Liver (tissue), 9 donors: ENCODE data around the gene MTURN. TPM values are rescaled to one million over a fixed set of nuclear protein-coding genes. Genes with fewer than 3 reads are reported as not detected.

Experiments used
- DNase-seq: peaks from one replicate; pipeline ENCODE4 v3.0.0-alpha.2; 2017; ENCODE audit warnings: low spot score
- H3K27ac ChIP-seq, 2 donors: one replicate each; pipeline ENCODE4 v1.7.0; 2013; ENCODE audit warnings: inconsistent platforms in 2 of 2, low read length in 2 of 2, control low read depth in 1 of 2, low read depth in 1 of 2, mild to moderate bottlenecking in 1 of 2
- H3K27me3 ChIP-seq, 4 donors: one replicate each; pipeline versions ENCODE4 v1.6.1 to v1.7.0; 2013; ENCODE audit warnings: low read length in 3 of 4, inconsistent platforms in 1 of 4, mild to moderate bottlenecking in 1 of 4, moderate library complexity in 1 of 4; ENCODE audit not compliant: control insufficient read depth in 4 of 4, insufficient read depth in 4 of 4
- H3K36me3 ChIP-seq, 4 donors: one replicate each; pipeline versions ENCODE4 v1.6.1 to v1.7.0; 2013; ENCODE audit warnings: low read length in 3 of 4, mild to moderate bottlenecking in 3 of 4, low read depth in 1 of 4, moderate library complexity in 1 of 4; ENCODE audit not compliant: control insufficient read depth in 4 of 4, insufficient read depth in 3 of 4
- H3K4me1 ChIP-seq, 4 donors: one replicate each; pipeline versions ENCODE4 v1.6.1 to v1.7.0; 2013; ENCODE audit warnings: low read length in 3 of 4, mild to moderate bottlenecking in 3 of 4, moderate library complexity in 1 of 4; ENCODE audit not compliant: control insufficient read depth in 4 of 4, insufficient read depth in 4 of 4
- H3K4me3 ChIP-seq, 3 donors: one replicate each; pipeline versions ENCODE4 v1.6.1 to v1.7.0; 2013; ENCODE audit warnings: low read length in 3 of 3, control low read depth in 1 of 3, low read depth in 1 of 3, mild to moderate bottlenecking in 1 of 3
- H3K9ac ChIP-seq, 2 donors: one replicate each; pipeline ENCODE4 v1.7.0; 2013; ENCODE audit warnings: low read length in 2 of 2, mild to moderate bottlenecking in 2 of 2, moderate library complexity in 2 of 2, control low read depth in 1 of 2, low read depth in 1 of 2
- H3K9me3 ChIP-seq, 4 donors: one replicate each; pipeline versions ENCODE4 v1.6.1 to v1.7.0; 2013; ENCODE audit warnings: low read length in 3 of 4; ENCODE audit not compliant: control insufficient read depth in 4 of 4
- EGR1 ChIP-seq, 2 donors: IDR thresholded peaks; 2 replicates each; pipeline ENCODE4 v1.6.1; 2016 to 2018; ENCODE audit warnings: antibody characterized with exemption in 2 of 2, low read depth in 2 of 2
- FOXA1 ChIP-seq: IDR thresholded peaks from 2 replicates; pipeline ENCODE4 v1.6.1; 2016; ENCODE audit warnings: antibody characterized with exemption
- FOXA2 ChIP-seq: IDR thresholded peaks from 2 replicates; pipeline ENCODE4 v1.6.1; 2016; ENCODE audit warnings: antibody characterized with exemption
- GABPA ChIP-seq, 2 donors: IDR thresholded peaks in 1 of 2; conservative IDR thresholded peaks in 1 of 2; 2 replicates each; pipeline ENCODE4 v1.6.1; 2016; ENCODE audit warnings: antibody characterized with exemption in 2 of 2, mild to moderate bottlenecking in 1 of 2, moderate library complexity in 1 of 2
- HNF4A ChIP-seq, 2 donors: conservative IDR thresholded peaks; 2 replicates each; pipeline ENCODE4 v1.6.1; 2016; ENCODE audit warnings: antibody characterized with exemption in 2 of 2, mild to moderate bottlenecking in 2 of 2
- HNF4G ChIP-seq: IDR thresholded peaks from 2 replicates; pipeline ENCODE4 v1.6.1; 2016; ENCODE audit warnings: antibody characterized with exemption
- RAD21 ChIP-seq, 2 donors: IDR thresholded peaks; 2 replicates each; pipeline ENCODE4 v1.6.1; 2016; ENCODE audit warnings: antibody characterized with exemption in 2 of 2, mild to moderate bottlenecking in 2 of 2
- RXRA ChIP-seq, 2 donors: IDR thresholded peaks; 2 replicates each; pipeline ENCODE4 v1.6.1; 2017 to 2018; ENCODE audit warnings: antibody characterized with exemption in 2 of 2, mild to moderate bottlenecking in 1 of 2
- SP1 ChIP-seq: IDR thresholded peaks from 2 replicates; pipeline ENCODE4 v1.6.1; 2018; ENCODE audit warnings: antibody characterized with exemption, mild to moderate bottlenecking
- TAF1 ChIP-seq: conservative IDR thresholded peaks from 2 replicates; pipeline ENCODE4 v1.6.1; 2016; ENCODE audit warnings: antibody characterized with exemption, mild to moderate bottlenecking
- YY1 ChIP-seq: IDR thresholded peaks from 2 replicates; pipeline ENCODE4 v1.6.1; 2016; ENCODE audit warnings: antibody characterized with exemption, mild to moderate bottlenecking
- WGBS: extraction: QIAGEN DNeasy Blood & Tissue Kit; methylation state at CpG from one replicate; pipeline ENCODE4 v1.1.7; 2013; 5-methylcytosine and 5-hydroxymethylcytosine counted together
- polyA plus RNA-seq, 2 donors: library from polyadenylated mRNA; stranded (reverse) in 1 of 2; unstranded in 1 of 2; fragments of 200-250 nt in 1 of 2; fragments of >200 nt in 1 of 2; fragmentation: Nextera tagmentation in 1 of 2; extraction: Ambion mirVana in 1 of 2; gene quantifications; one replicate each; pipeline versions ENCODE4 v1.2.1 to v1.2.3, GENCODE V29; 2013 to 2015
- total RNA-seq, 2 donors: library from RNA; depleted of rRNA; stranded (reverse); fragments of >200 nt; gene quantifications; one replicate each; pipeline ENCODE4 v1.2.3, GENCODE V29; 2014
- TF ChIP-seq, protein P1 (sequence below): fragments of 150-350 bp; IDR thresholded peaks from 2 replicates; pipeline ENCODE4 v1.5.1; 2017; ENCODE audit warnings: improper control_type of control experiment, low read depth, low read length; ENCODE audit not compliant: missing input control
- TF ChIP-seq, protein P2 (sequence below): IDR thresholded peaks from 2 replicates; pipeline ENCODE4 v1.6.1; 2016; ENCODE audit warnings: antibody characterized with exemption
- TF ChIP-seq, protein P3 (sequence below): IDR thresholded peaks from 2 replicates; pipeline ENCODE4 v1.6.1; 2016; ENCODE audit warnings: antibody characterized with exemption
- TF ChIP-seq, protein P4 (sequence below): IDR thresholded peaks from 2 replicates; pipeline ENCODE4 v1.6.1; 2016; ENCODE audit warnings: antibody characterized with exemption
- TF ChIP-seq, protein P5 (sequence below): IDR thresholded peaks from 2 replicates; pipeline ENCODE4 v1.6.1; 2016; ENCODE audit warnings: antibody characterized with exemption, mild to moderate bottlenecking
- donor health status: healthy.
- donor health status: healthy.
- donor health status: healthy.
- donor health status: healthy.
- donor health status: healthy.

Gene MTURN
- total and polyA plus RNA-seq, 4 donors, result 2.4 to 14.4 (median 6.1) TPM

DNA sequence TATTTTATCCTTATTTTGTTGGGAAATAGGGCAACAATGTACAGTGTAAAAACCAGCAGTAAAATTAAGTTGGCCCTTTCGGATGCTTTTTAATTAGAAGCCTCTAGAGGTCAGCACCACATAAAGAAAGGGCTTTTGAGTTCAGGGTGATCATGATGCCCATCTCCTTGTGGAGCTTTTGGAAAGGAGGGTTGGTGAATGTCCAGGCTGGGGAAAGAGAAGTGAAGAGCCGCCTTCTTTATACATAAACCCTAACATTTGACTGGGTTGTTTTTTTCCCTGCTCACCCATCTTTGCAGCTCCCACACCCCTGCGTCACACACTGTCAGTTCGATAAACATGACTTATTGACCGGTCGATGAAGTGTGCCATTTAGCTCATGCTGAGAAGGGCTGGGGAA is 29.8 kb downstream of the MTURN start:
- Histone ChIP-seq H3K27ac (no peak overlapping the region), H3K36me3 (no peaks in the 10 kb centered on the region), H3K9ac (no peak overlapping the region), H3K9me3 (no peaks in the 10 kb centered on the region), H3K4me1 (peaks cover 0 to 13% (median 10%) of the 10 kb centered on the region in 4 donors), H3K27me3 (no peaks in the 10 kb centered on the region), H3K4me3 (no peak overlapping the region)
- TF ChIP-seq HNF4G, result no peak
- TF ChIP-seq, protein P1, sequence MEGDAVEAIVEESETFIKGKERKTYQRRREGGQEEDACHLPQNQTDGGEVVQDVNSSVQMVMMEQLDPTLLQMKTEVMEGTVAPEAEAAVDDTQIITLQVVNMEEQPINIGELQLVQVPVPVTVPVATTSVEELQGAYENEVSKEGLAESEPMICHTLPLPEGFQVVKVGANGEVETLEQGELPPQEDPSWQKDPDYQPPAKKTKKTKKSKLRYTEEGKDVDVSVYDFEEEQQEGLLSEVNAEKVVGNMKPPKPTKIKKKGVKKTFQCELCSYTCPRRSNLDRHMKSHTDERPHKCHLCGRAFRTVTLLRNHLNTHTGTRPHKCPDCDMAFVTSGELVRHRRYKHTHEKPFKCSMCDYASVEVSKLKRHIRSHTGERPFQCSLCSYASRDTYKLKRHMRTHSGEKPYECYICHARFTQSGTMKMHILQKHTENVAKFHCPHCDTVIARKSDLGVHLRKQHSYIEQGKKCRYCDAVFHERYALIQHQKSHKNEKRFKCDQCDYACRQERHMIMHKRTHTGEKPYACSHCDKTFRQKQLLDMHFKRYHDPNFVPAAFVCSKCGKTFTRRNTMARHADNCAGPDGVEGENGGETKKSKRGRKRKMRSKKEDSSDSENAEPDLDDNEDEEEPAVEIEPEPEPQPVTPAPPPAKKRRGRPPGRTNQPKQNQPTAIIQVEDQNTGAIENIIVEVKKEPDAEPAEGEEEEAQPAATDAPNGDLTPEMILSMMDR, result peak; percentile 63
- TF ChIP-seq RXRA (IDR thresholded peaks at IDR 0.05), result peak; percentile 4 to 78
- TF ChIP-seq YY1, result peak; percentile 35
- peak in 1 of 2 donors; percentile 19 for TF ChIP-seq HNF4A (conservative IDR thresholded peaks at IDR 0.05)
- TF ChIP-seq RAD21 (IDR thresholded peaks at IDR 0.05), result peak; percentile 88 to 93
- TF ChIP-seq SP1, result no peak
- WGBS, result 40% methylated on average over 6 of the region's 6 CpGs
- no peak for DNase-seq

DNA sequence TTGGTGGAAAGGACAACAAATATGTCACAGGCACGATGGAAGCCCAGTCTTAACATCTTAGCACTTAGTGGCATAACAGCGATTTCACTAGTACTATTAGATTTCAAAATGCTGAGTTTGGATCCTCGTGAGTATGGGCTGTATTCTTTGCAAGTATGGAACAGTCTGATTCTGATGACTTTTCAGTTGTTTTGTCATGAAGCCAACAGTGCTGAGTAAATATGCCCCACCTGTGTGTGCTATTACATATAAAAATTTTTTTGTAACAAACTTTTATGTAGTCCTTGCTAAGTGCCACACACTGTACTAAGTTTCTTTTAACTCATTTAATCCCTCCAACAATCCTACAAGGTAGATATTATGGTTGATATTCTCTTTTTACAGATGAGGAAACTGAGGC is 30.8 kb downstream of the MTURN start:
- H3K27ac ChIP-seq, result no peak overlapping the region
- H3K9ac ChIP-seq, result no peak overlapping the region
- TF ChIP-seq GABPA (IDR thresholded peaks at IDR 0.05 in 1 of 2, conservative IDR thresholded peaks at IDR 0.05 in 1 of 2) (no peak), HNF4A (conservative IDR thresholded peaks at IDR 0.05) (no peak), RXRA (IDR thresholded peaks at IDR 0.05) (no peak), YY1 (no peak), HNF4G (no peak), EGR1 (IDR thresholded peaks at IDR 0.05; ENCODE audit: low read depth in 2 of 2) (no peak)
- TF ChIP-seq, protein P2, sequence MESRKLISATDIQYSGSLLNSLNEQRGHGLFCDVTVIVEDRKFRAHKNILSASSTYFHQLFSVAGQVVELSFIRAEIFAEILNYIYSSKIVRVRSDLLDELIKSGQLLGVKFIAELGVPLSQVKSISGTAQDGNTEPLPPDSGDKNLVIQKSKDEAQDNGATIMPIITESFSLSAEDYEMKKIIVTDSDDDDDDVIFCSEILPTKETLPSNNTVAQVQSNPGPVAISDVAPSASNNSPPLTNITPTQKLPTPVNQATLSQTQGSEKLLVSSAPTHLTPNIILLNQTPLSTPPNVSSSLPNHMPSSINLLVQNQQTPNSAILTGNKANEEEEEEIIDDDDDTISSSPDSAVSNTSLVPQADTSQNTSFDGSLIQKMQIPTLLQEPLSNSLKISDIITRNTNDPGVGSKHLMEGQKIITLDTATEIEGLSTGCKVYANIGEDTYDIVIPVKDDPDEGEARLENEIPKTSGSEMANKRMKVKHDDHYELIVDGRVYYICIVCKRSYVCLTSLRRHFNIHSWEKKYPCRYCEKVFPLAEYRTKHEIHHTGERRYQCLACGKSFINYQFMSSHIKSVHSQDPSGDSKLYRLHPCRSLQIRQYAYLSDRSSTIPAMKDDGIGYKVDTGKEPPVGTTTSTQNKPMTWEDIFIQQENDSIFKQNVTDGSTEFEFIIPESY, result no peak
- no peak overlapping the region for H3K4me3 ChIP-seq
- H3K4me1 ChIP-seq, result peaks cover 0 to 13% (median 10%) of the 10 kb centered on the region in 4 donors
- H3K36me3 ChIP-seq, result no peaks in the 10 kb centered on the region
- H3K9me3 ChIP-seq, result no peaks in the 10 kb centered on the region
- DNase-seq, result no peak
- no peaks in the 10 kb centered on the region for H3K27me3 ChIP-seq
- 60% methylated on average over 3 of the region's 3 CpGs for WGBS

DNA sequence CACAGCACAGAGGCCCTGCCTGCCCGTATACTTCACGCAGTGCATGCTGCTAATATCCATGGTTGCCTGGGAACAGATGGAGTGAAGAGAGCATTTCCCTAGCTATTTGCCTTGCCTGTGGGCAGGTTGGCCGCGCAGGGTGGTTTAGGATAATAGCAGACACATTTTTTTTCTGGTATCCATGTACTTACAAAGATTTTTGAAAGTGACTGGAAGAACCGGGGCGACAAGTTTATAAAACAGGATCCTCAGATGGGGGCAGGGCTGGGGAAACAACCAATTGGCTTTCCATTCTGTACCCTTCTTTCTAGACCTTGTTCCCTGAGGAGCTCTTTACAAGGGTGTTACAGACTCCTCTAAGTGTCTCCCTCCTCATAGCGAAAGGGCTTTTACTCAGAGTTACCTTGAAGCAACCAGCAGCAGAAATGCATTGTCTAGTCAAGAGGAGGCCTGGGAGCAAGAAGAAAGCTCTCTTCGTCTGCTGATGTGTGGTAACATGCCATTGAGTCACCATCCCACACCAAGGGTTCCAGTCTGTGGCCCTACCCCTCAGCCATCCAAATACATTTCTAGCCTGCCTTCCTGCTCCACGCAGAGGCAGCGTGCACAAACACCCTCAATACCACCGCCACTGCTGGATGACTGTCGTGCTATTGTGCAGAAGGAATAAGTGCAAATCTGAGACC is 31.5 kb downstream of the MTURN start:
- Histone ChIP-seq H3K27me3 (no peaks in the 10 kb centered on the region), H3K9me3 (no peaks in the 10 kb centered on the region), H3K4me3 (no peak overlapping the region), H3K36me3 (no peaks in the 10 kb centered on the region), H3K9ac (no peak overlapping the region), H3K4me1 (peaks cover 0 to 13% (median 10%) of the 10 kb centered on the region in 4 donors), H3K27ac (no peak overlapping the region)
- WGBS, result 91% methylated on average over 12 of the region's 12 CpGs
- DNase-seq, result no peak
- TF ChIP-seq YY1 (no peak), FOXA2 (no peak), HNF4G (no peak), HNF4A (conservative IDR thresholded peaks at IDR 0.05) (no peak), GABPA (IDR thresholded peaks at IDR 0.05 in 1 of 2, conservative IDR thresholded peaks at IDR 0.05 in 1 of 2) (no peak), RXRA (IDR thresholded peaks at IDR 0.05) (no peak), TAF1 (no peak), SP1 (no peak), FOXA1 (no peak), EGR1 (IDR thresholded peaks at IDR 0.05; ENCODE audit: low read depth in 2 of 2) (no peak)
- TF ChIP-seq, protein P3, sequence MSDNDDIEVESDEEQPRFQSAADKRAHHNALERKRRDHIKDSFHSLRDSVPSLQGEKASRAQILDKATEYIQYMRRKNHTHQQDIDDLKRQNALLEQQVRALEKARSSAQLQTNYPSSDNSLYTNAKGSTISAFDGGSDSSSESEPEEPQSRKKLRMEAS, result no peak
- TF ChIP-seq, protein P4, sequence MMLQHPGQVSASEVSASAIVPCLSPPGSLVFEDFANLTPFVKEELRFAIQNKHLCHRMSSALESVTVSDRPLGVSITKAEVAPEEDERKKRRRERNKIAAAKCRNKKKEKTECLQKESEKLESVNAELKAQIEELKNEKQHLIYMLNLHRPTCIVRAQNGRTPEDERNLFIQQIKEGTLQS, result no peak
- TF ChIP-seq, protein P1, result no peak
- TF ChIP-seq, protein P5, sequence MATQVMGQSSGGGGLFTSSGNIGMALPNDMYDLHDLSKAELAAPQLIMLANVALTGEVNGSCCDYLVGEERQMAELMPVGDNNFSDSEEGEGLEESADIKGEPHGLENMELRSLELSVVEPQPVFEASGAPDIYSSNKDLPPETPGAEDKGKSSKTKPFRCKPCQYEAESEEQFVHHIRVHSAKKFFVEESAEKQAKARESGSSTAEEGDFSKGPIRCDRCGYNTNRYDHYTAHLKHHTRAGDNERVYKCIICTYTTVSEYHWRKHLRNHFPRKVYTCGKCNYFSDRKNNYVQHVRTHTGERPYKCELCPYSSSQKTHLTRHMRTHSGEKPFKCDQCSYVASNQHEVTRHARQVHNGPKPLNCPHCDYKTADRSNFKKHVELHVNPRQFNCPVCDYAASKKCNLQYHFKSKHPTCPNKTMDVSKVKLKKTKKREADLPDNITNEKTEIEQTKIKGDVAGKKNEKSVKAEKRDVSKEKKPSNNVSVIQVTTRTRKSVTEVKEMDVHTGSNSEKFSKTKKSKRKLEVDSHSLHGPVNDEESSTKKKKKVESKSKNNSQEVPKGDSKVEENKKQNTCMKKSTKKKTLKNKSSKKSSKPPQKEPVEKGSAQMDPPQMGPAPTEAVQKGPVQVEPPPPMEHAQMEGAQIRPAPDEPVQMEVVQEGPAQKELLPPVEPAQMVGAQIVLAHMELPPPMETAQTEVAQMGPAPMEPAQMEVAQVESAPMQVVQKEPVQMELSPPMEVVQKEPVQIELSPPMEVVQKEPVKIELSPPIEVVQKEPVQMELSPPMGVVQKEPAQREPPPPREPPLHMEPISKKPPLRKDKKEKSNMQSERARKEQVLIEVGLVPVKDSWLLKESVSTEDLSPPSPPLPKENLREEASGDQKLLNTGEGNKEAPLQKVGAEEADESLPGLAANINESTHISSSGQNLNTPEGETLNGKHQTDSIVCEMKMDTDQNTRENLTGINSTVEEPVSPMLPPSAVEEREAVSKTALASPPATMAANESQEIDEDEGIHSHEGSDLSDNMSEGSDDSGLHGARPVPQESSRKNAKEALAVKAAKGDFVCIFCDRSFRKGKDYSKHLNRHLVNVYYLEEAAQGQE, result no peak
